Measurements from ENCODE around the gene KIAA0586.

GRCh38 chr14:58390830-58391229 lies 36.7 kb upstream of the KIAA0586 start:
- TF ChIP-seq POLR2A (IDR thresholded peaks at IDR 0.05) (no peak), CTCF (IDR thresholded peaks at IDR 0.05) (no peak)

Data from esophagus squamous epithelium (tissue), 4 donors.